Measurements from ENCODE around the gene C10orf95.

C10orf95 gene

DNA sequence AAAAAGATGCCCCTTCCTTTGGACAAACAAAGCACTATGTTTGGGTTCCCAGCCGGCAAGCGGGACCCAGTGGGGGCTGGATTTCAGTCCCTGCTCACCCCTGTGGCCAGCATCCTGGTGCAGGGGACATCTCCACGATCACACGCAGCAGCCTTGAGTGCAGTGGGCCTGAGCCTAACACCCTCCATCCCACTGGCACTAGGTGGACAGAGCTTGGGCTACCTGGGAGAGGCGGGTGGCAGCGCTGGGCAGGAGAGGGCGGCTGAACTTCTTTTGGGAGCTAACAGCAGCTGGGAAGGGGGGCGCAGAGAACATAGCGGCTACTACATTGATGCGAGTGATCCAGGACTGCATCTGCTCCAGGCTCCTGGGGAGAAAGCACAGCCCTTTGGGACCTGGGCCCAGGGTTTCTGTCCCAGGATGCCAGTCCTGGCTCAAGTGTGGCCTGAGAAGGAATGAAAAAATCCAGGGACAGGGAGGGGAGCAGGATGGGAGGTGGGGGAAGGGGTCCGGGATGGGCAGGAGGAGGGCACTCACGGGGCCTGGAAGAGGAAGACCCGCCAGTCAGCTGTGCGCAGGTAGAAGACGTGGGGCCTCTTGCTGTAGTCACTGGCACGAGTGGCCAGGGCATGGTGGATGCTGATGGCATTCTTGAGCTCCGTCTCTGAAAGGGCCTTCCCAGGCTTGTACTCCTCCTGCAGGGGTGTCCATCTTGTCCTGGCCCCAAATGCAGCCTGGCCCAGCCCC, 46.8 kb downstream of the C10orf95 start:
- no peak for TF ChIP-seq CTCF (IDR thresholded peaks at IDR 0.05)

GRCh38 chr10:102403115-102403514, 48.2 kb downstream of the C10orf95 start:
- no peak for TF ChIP-seq CTCF (IDR thresholded peaks at IDR 0.05)

- no peak for TF ChIP-seq CTCF (IDR thresholded peaks at IDR 0.05)
Observed at GRCh38 chr10:102402512-102402896, 48.8 kb downstream of the C10orf95 start.

DNA sequence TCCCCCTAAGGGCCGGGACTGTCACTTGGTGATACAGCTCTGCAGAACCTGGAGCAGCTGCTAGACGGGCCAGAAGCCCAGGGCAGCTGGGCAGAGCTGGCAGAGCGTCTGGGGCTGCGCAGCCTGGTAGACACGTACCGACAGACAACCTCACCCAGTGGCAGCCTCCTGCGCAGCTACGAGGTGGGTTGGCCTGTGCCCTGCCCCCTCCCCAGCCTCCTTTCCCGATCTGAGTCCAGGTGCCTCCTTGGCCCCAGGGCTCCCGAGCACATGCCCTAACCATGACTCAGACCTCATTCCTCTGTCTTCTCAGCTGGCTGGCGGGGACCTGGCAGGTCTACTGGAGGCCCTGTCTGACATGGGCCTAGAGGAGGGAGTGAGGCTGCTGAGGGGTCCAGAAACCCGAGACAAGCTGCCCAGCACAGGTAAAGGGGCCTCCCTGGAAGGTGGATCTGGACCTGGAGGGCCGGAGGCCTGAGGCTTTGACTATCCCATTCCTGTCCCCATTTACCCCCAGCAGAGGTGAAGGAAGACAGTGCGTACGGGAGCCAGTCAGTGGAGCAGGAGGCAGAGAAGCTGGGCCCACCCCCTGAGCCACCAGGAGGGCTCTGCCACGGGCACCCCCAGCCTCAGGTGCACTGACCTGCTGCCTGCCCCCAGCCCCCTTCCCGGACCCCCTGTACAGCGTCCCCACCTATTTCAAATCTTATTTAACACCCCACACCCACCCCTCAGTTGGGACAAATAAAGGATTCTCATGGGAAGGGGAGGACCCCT, 49.4 kb downstream of the C10orf95 start:
- TF ChIP-seq CTCF (IDR thresholded peaks at IDR 0.05): no peak

GRCh38 chr10:102401342-102401654, 50.0 kb downstream of the C10orf95 start:
- TF ChIP-seq CTCF (IDR thresholded peaks at IDR 0.05): no peak

DNA sequence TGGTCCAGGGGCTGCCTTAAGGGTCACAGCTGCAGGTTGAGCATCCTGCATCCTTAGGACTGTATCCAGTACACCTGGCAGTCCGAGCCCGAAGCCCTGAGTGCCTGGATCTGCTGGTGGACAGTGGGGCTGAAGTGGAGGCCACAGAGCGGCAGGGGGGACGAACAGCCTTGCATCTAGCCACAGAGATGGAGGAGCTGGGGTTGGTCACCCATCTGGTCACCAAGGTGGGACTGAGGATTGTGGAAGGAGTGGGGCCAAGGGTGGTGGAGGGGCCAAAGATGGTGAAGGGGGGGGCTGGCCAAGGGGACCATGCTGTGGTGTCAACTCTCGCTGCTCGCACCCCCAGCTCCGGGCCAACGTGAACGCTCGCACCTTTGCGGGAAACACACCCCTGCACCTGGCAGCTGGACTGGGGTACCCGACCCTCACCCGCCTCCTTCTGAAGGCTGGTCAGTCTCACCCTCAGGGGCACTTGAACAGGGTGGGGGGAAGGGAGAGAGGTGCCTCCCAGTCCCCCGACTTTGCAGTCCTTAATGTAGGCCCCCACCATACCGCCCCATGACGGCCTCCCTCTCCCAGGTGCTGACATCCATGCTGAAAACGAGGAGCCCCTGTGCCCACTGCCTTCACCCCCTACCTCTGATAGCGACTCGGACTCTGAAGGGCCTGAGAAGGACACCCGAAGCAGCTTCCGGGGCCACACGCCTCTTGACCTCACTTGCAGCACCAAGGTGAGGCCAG, 50.6 kb downstream of the C10orf95 start:
- no peak for TF ChIP-seq CTCF (IDR thresholded peaks at IDR 0.05)

- no peak for TF ChIP-seq CTCF (IDR thresholded peaks at IDR 0.05)
Observed at GRCh38 chr10:102400076-102400475, 51.3 kb downstream of the C10orf95 start.

Data from LNCAP (cell line).